HCT116 (cell line): Measurements from ENCODE around the gene TMEM25. TPM values are rescaled to one million over a fixed set of nuclear protein-coding genes. Genes with fewer than 3 reads are reported as not detected.
"Not testable (repeated sequence)": the region's sequence is repeated elsewhere in the genome, so short reads cannot be mapped to it uniquely, and the experiment has no call there.

Source experiments
- ATAC-seq: fragments of 200-7000 bp; cut with Tn5 transposase; 2 replicates; pipeline ENCODE4 v1.9.1; 2020; ENCODE audit warnings: mild to moderate bottlenecking, moderate library complexity
- BruUV-seq: library from RNA; stranded (reverse); fragments of 400-500 nt; replicated peaks from 2 replicates; lab custom pipeline; 2021; lab: Mats Ljungman, UMichigan
- CTCF ChIA-PET: fragments of 300-600 bp; sonication (Branson Sonifier 250); formaldehyde crosslinking; loops from one replicate; lab custom pipeline; 2021; ENCODE audit warnings: antibody characterized with exemption; lab: Charles Lee
- POLR2A ChIA-PET: fragments of 300-600, 350-600 bp; sonication (Branson Sonifier 250); formaldehyde crosslinking; loops from one replicate; lab custom pipeline; 2021; ENCODE audit warnings: antibody characterized with exemption; lab: Charles Lee
- RAD21 ChIA-PET, 2 experiments: fragments of 300-600 bp; sonication (Branson Sonifier 250); formaldehyde crosslinking; loops; one replicate each; lab custom pipeline; 2023; ENCODE audit warnings: low total read pairs in 2 of 2; ENCODE audit not compliant: uncharacterized antibody in 2 of 2, unreplicated experiment in 2 of 2, low non-redundant PET in 1 of 2; lab: Charles Lee
- DNase-seq: peaks from one replicate; pipeline ENCODE4 v3.0.0-alpha.2; 2010; ENCODE audit warnings: low read depth, low spot score
- H2AFZ ChIP-seq: fragments of 200-600 bp; shearing (Covaris generic), sonication (generic); 2 replicates; pipeline ENCODE4 v1.6.1; 2017; ENCODE audit warnings: low read depth, mixed run types, mixed read lengths, antibody characterized with exemption, low read length; ENCODE audit not compliant: poor library complexity, severe bottlenecking
- H3K27ac ChIP-seq: 2 replicates; pipeline ENCODE4 v1.5.1; 2012; ENCODE audit warnings: low read depth, low read length
- H3K27me3 ChIP-seq: fragments of 200-600 bp; sonication (generic); 2 replicates; pipeline ENCODE4 v1.6.1; 2016; ENCODE audit warnings: mixed run types, low read length, mixed read lengths; ENCODE audit not compliant: insufficient read depth
- H3K36me3 ChIP-seq, 2 experiments: fragments of 200-500 bp in 1 of 2; fragments of 200-600 bp in 1 of 2; sonication (Bioruptor generic) in 1 of 2; sonication (generic) in 1 of 2; 2 replicates each; pipeline versions ENCODE4 v1.5.1 to v1.6.1; 2014 to 2016; ENCODE audit warnings: low read length in 2 of 2, inconsistent platforms in 1 of 2, mixed read lengths in 1 of 2, mixed run types in 1 of 2; ENCODE audit not compliant: insufficient read depth in 2 of 2, control insufficient read depth in 1 of 2
- H3K4me1 ChIP-seq, 2 experiments: fragments of 200-600 bp in 1 of 2; sonication (generic) in 1 of 2; 2 replicates each; pipeline versions ENCODE4 v1.5.1 to v1.6.1; 2012 to 2017; ENCODE audit warnings: low read length in 2 of 2, inconsistent platforms in 1 of 2, mild to moderate bottlenecking in 1 of 2, mixed read lengths in 1 of 2, mixed run types in 1 of 2, moderate library complexity in 1 of 2; ENCODE audit not compliant: insufficient read depth in 2 of 2, control insufficient read depth in 1 of 2
- H3K4me2 ChIP-seq: fragments of 200-600 bp; sonication (generic); 2 replicates; pipeline ENCODE4 v1.6.1; 2017; ENCODE audit warnings: mixed run types, low read length, mixed read lengths
- H3K4me3 ChIP-seq, 2 experiments: fragments of 200-600 bp in 1 of 2; sonication (generic) in 1 of 2; replicated peaks in 1 of 2; 2 replicates each; pipeline ENCODE4 v1.5.1; 2011 to 2016; ENCODE audit warnings: low read length in 2 of 2, control low read depth in 1 of 2, low read depth in 1 of 2, mild to moderate bottlenecking in 1 of 2, mixed read lengths in 1 of 2, mixed run types in 1 of 2
- H3K79me2 ChIP-seq: fragments of 200-600 bp; sonication (generic); 2 replicates; pipeline ENCODE4 v1.6.1; 2017; ENCODE audit warnings: mild to moderate bottlenecking, mixed run types, low read length, moderate library complexity, mixed read lengths; ENCODE audit not compliant: insufficient read depth
- H3K9ac ChIP-seq: fragments of 200-600 bp; sonication (generic); 2 replicates; pipeline ENCODE4 v1.6.1; 2016; ENCODE audit warnings: low read length, mixed read lengths
- H3K9me2 ChIP-seq: fragments of 200-600 bp; sonication (generic), shearing (Covaris generic); 2 replicates; pipeline ENCODE4 v1.6.1; 2017; ENCODE audit warnings: mixed run types, mild to moderate bottlenecking, moderate library complexity; ENCODE audit not compliant: insufficient read depth
- H3K9me3 ChIP-seq, 2 experiments: fragments of 200-500 bp in 1 of 2; fragments of 200-600 bp in 1 of 2; sonication (Bioruptor generic) in 1 of 2; sonication (generic) in 1 of 2; 2 replicates each; pipeline ENCODE4 v1.6.1; 2014 to 2017; ENCODE audit warnings: low read length in 2 of 2, mixed read lengths in 2 of 2, inconsistent platforms in 1 of 2, low read depth in 1 of 2, mild to moderate bottlenecking in 1 of 2, mixed run types in 1 of 2, moderate library complexity in 1 of 2; ENCODE audit not compliant: control insufficient read depth in 1 of 2, insufficient read depth in 1 of 2
- H4K20me1 ChIP-seq: fragments of 200-600 bp; sonication (generic), shearing (Covaris generic); 2 replicates; pipeline ENCODE4 v1.6.1; 2017; ENCODE audit warnings: mixed run types, mild to moderate bottlenecking, moderate library complexity; ENCODE audit not compliant: insufficient read depth
- EGR1 ChIP-seq: IDR thresholded peaks from 2 replicates; pipeline ENCODE4 v1.6.1; 2012; ENCODE audit warnings: low read depth
- ELF1 ChIP-seq: IDR thresholded peaks from 2 replicates; pipeline ENCODE4 v1.6.1; 2012; ENCODE audit warnings: low read depth, borderline replicate concordance
- POLR2A ChIP-seq: IDR thresholded peaks from 2 replicates; pipeline ENCODE4 v1.7.0; 2011; ENCODE audit warnings: borderline replicate concordance; ENCODE audit not compliant: insufficient read depth, insufficient read length; ENCODE audit errors: extremely low read depth
- POLR2AphosphoS5 ChIP-seq: IDR thresholded peaks from 2 replicates; pipeline ENCODE4 v1.6.1; 2011; ENCODE audit warnings: mild to moderate bottlenecking, low read depth, low read length, moderate library complexity
- SP1 ChIP-seq: IDR thresholded peaks from 2 replicates; pipeline ENCODE4 v1.6.1; 2012; ENCODE audit warnings: low read depth
- SRF ChIP-seq: IDR thresholded peaks from 2 replicates; pipeline ENCODE4 v1.6.1; 2012; ENCODE audit warnings: low read depth
- YY1 ChIP-seq: IDR thresholded peaks from 2 replicates; pipeline ENCODE4 v1.6.1; 2011; ENCODE audit warnings: low read length, low read depth, moderate library complexity, mild to moderate bottlenecking; ENCODE audit not compliant: insufficient replicate concordance; ENCODE audit errors: extremely low read depth
- ZBTB33 ChIP-seq: IDR thresholded peaks from 2 replicates; pipeline ENCODE4 v1.6.1; 2011; ENCODE audit warnings: mild to moderate bottlenecking, low read length, moderate library complexity; ENCODE audit not compliant: insufficient replicate concordance; ENCODE audit errors: extremely low read depth
- ZFX ChIP-seq: fragments of 450-650 bp; IDR thresholded peaks from 2 replicates; pipeline ENCODE4 v1.6.1; 2017
- intact Hi-C: fragments of 100-400 bp; cut with micrococcal nuclease; formaldehyde crosslinking; loops from 2 replicates; pipeline ENCODE4 v1.10.0; 2022
- total RNA-seq: library from RNA; stranded (reverse); gene quantifications from one replicate; pipeline ENCODE4 v1.2.1, GENCODE V29; 2021; ENCODE audit not compliant: unreplicated experiment
- TF ChIP-seq, protein P1 (sequence below): IDR thresholded peaks from 2 replicates; pipeline ENCODE4 v1.6.1; 2012; ENCODE audit warnings: low read depth

The TMEM25 gene
- total RNA-seq, 1 experiment from 2014 or later = 27.0 TPM

- TF ChIP-seq SP1 (no peak), POLR2AphosphoS5 (no peak), ZBTB33 (no peak), POLR2A (no peak)
These were observed 43.6 kb downstream of the TMEM25 start (continued) for GRCh38 chr11:118574636-118575035.

DNA sequence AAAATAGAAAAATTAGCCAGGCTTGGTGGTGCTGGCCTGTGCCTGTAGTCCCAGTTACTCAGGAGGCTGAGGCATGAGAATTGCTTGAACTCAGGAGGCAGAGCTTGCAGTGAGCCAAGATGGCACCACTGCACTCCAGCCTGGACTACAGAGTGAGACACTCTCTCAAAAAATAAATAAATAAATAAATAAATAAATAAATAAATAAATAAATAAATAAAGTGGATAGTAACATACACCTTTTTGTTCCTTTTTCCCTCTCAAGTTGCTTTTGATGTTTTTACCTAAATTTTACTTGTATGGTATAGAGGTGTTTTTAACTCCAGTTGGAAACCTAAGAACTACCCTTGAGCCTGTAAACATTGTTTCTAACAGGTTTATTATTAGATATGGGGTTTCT is 47.0 kb downstream of the TMEM25 start:
- H3K4me2 ChIP-seq, H3K27me3 ChIP-seq, RAD21 ChIA-PET, H3K4me3 ChIP-seq, BruUV-seq, POLR2A ChIA-PET, H3K9ac ChIP-seq, intact Hi-C loops, H3K9me2 ChIP-seq, H3K27ac ChIP-seq, H3K9me3 ChIP-seq, DNase-seq, H3K36me3 ChIP-seq, H2AFZ ChIP-seq, ATAC-seq: not testable (repeated sequence)
- CTCF ChIA-PET = interaction anchor here (1.7 kb wide), 1 partner anchor 17 kb away, joined by 4 read pairs; no protein-coding TSS in a partner anchor
- H3K4me1 ChIP-seq = peaks cover 5 to 15% of the 10 kb centered on the region in 2 experiments; a peak in 3 of 4 replicates
- peaks cover 15% of the 10 kb centered on the region; the same call in 1 of the 2 replicates for H4K20me1 ChIP-seq
- peaks cover 92% of the 10 kb centered on the region for H3K79me2 ChIP-seq

- Histone ChIP-seq H4K20me1 (peaks cover 9% of the 10 kb centered on the region; the same call in 1 of the 2 replicates), H3K9me3 (no peaks in the 10 kb centered on the region), H3K9ac (no peak overlapping the region), H3K27me3 (no peaks in the 10 kb centered on the region), H2AFZ (no peak overlapping the region), H3K4me1 (no peaks in the 10 kb centered on the region), H3K27ac (no peak overlapping the region), H3K79me2 (peaks cover 65% of the 10 kb centered on the region), H3K36me3 (peaks cover 26 to 32% of the 10 kb centered on the region in 2 experiments), H3K9me2 (no peaks in the 10 kb centered on the region; the same call in 1 of the 2 replicates), H3K4me2 (no peak overlapping the region), H3K4me3 (no peak overlapping the region)
- TF ChIP-seq EGR1 (no peak), ZFX (no peak), ELF1 (no peak), SP1 (no peak), SRF (no peak), YY1 (no peak)
- TF ChIP-seq, protein P1, sequence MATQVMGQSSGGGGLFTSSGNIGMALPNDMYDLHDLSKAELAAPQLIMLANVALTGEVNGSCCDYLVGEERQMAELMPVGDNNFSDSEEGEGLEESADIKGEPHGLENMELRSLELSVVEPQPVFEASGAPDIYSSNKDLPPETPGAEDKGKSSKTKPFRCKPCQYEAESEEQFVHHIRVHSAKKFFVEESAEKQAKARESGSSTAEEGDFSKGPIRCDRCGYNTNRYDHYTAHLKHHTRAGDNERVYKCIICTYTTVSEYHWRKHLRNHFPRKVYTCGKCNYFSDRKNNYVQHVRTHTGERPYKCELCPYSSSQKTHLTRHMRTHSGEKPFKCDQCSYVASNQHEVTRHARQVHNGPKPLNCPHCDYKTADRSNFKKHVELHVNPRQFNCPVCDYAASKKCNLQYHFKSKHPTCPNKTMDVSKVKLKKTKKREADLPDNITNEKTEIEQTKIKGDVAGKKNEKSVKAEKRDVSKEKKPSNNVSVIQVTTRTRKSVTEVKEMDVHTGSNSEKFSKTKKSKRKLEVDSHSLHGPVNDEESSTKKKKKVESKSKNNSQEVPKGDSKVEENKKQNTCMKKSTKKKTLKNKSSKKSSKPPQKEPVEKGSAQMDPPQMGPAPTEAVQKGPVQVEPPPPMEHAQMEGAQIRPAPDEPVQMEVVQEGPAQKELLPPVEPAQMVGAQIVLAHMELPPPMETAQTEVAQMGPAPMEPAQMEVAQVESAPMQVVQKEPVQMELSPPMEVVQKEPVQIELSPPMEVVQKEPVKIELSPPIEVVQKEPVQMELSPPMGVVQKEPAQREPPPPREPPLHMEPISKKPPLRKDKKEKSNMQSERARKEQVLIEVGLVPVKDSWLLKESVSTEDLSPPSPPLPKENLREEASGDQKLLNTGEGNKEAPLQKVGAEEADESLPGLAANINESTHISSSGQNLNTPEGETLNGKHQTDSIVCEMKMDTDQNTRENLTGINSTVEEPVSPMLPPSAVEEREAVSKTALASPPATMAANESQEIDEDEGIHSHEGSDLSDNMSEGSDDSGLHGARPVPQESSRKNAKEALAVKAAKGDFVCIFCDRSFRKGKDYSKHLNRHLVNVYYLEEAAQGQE = no peak
- ChIA-PET CTCF (no interaction called here), POLR2A (no interaction called here), RAD21 (no interaction called here)
- ATAC-seq (no peak), DNase-seq (no peak)
- no TSS peak for BruUV-seq
- intact Hi-C loops = no loop called here
These were observed 50.1 kb downstream of the TMEM25 start for GRCh38 chr11:118581057-118581456.
